ENCODE data around the gene CRADD. TPM values are rescaled to one million over a fixed set of nuclear protein-coding genes. Genes with fewer than 3 reads are reported as not detected.

The CRADD gene
- total RNA-seq, 1 experiment from 2014 or later, result 7.6 TPM

- Histone ChIP-seq H3K79me2 (ENCODE audit: insufficient read depth, low read length) (no peaks in the 10 kb centered on the region), H4K91ac (ENCODE audit: insufficient read length, low read depth, low read length) (no peak overlapping the region), H2AK5ac (ENCODE audit: insufficient read length, low read length) (no peak overlapping the region), H2BK5ac (ENCODE audit: insufficient read length, low read length) (no peak overlapping the region), H3K27me3 (ENCODE audit: insufficient read depth, low read length) (no peaks in the 10 kb centered on the region), H3T11ph (ENCODE audit: low read length) (no peak overlapping the region), H3K4ac (ENCODE audit: low read depth, low read length) (no peak overlapping the region), H2BK15ac (ENCODE audit: low read depth, low read length) (no peak overlapping the region), H3K4me2 (ENCODE audit: insufficient read depth, insufficient read length, low read length) (no peak overlapping the region), H3K79me1 (ENCODE audit: insufficient read depth, low read depth, low read length, poor library complexity, severe bottlenecking) (no peaks in the 10 kb centered on the region), H3K23ac (ENCODE audit: insufficient read length, low read depth, low read length) (no peak overlapping the region), H3K4me1 (ENCODE audit: insufficient read depth, low read length) (0 out of 2 replicates have a peak, but pooled peaks cover 2% of the 10 kb centered on the region), H2AFZ (ENCODE audit: low read length) (no peak overlapping the region), H2BK120ac (ENCODE audit: low read depth, low read length, poor library complexity, severe bottlenecking) (no peak overlapping the region), H4K5ac (ENCODE audit: insufficient read length, low read depth, low read length) (no peak overlapping the region), H3K23me2 (ENCODE audit: insufficient read length, low read depth, low read length, poor library complexity, severe bottlenecking) (no peaks in the 10 kb centered on the region), H4K8ac (replicated peaks; ENCODE audit: insufficient read length, low read depth, low read length) (no peak overlapping the region), H3K27ac (ENCODE audit: insufficient read length, low read depth, low read length) (no peak overlapping the region), H3K56ac (ENCODE audit: insufficient read length, low read depth, low read length) (no peak overlapping the region), H4K20me1 (ENCODE audit: control insufficient read depth, insufficient read depth, insufficient read length) (no peaks in the 10 kb centered on the region), H3K18ac (ENCODE audit: insufficient read length, low read depth, low read length) (no peak overlapping the region), H3K9ac (ENCODE audit: extremely low read depth, insufficient read length, low read length) (no peak overlapping the region), H3K14ac (ENCODE audit: insufficient read depth, low read length) (no peak overlapping the region), H2BK20ac (ENCODE audit: low read depth, low read length, poor library complexity, severe bottlenecking) (no peak overlapping the region), H3K9me3 (ENCODE audit: control insufficient read depth, low read depth, low read length) (no peaks in the 10 kb centered on the region), H2BK12ac (ENCODE audit: insufficient read length, low read depth, low read length) (no peak overlapping the region)
- peaks cover 9 to 12% of the 10 kb centered on the region in 2 experiments for H3K4me1 Mint-ChIP-seq
- H3K4me3 Mint-ChIP-seq, result no peak overlapping the region
- no peak for TF ChIP-seq CTCF (conservative IDR thresholded peaks at IDR 0.05)
- H3K36me3 Mint-ChIP-seq (ENCODE audit: insufficient read depth in 1 of 3, low read depth in 3 of 3), result peaks cover 1 to 22% (median 3%) of the 10 kb centered on the region in 3 experiments; a peak in 5 of 7 replicates
- peaks cover 3 to 12% of the 10 kb centered on the region in 2 experiments; a peak in 4 of 5 replicates for H3K9me3 Mint-ChIP-seq
- DNase-seq, result no peak
- H3K27me3 Mint-ChIP-seq (ENCODE audit: low read depth), result no peaks in the 10 kb centered on the region
- no peak overlapping the region; a peak in 1 of 7 replicates for H3K27ac Mint-ChIP-seq
These were observed 48.4 kb downstream of the CRADD start for GRCh38 chr12:93725531-93725930.

All from H9 (cell line).